Retinal pigment epithelial cell (primary cell): ENCODE measurements around the gene MMP2.

Source experiments
- DNase-seq: peaks from one replicate; pipeline ENCODE4 v3.0.0-alpha.2; 2010; ENCODE audit warnings: low read depth
- H3K4me3 ChIP-seq: 2 replicates; pipeline ENCODE4 v1.5.1; 2011; ENCODE audit warnings: mild to moderate bottlenecking, low read length, control low read depth, moderate library complexity
- CTCF ChIP-seq: conservative IDR thresholded peaks from 2 replicates; pipeline ENCODE4 v1.5.1; 2011; ENCODE audit warnings: low read depth, low read length, control low read depth, inconsistent platforms

MMP2 gene

GRCh38 chr16:55482056-55482455, 3.1 kb downstream of the MMP2 start:
- DNase-seq: no peak
- no peak overlapping the region for H3K4me3 ChIP-seq
- TF ChIP-seq CTCF: no peak

- DNase-seq: no peak
- H3K4me3 ChIP-seq: no peak overlapping the region
- no peak for TF ChIP-seq CTCF
These were observed 8.2 kb downstream of the MMP2 start for GRCh38 chr16:55487048-55487803.

GRCh38 chr16:55488306-55488705, 9.3 kb downstream of the MMP2 start:
- no peak for DNase-seq
- no peak for TF ChIP-seq CTCF
- H3K4me3 ChIP-seq: no peak overlapping the region

- no peak for DNase-seq
- no peak for TF ChIP-seq CTCF
- H3K4me3 ChIP-seq: no peak overlapping the region
These were observed 10.3 kb downstream of the MMP2 start for GRCh38 chr16:55489119-55489955.

GRCh38 chr16:55489956-55490265, 10.9 kb downstream of the MMP2 start:
- H3K4me3 ChIP-seq: no peak overlapping the region
- TF ChIP-seq CTCF: no peak

GRCh38 chr16:55490301-55490700, 11.3 kb downstream of the MMP2 start:
- H3K4me3 ChIP-seq: no peak overlapping the region
- DNase-seq: no peak
- no peak for TF ChIP-seq CTCF

More at GRCh38 chr16:55489956-55490265, 10.9 kb downstream of the MMP2 start:
- DNase-seq: no peak

GRCh38 chr16:55491691-55492090, 12.7 kb downstream of the MMP2 start:
- TF ChIP-seq CTCF: no peak
- H3K4me3 ChIP-seq: no peak overlapping the region
- DNase-seq: no peak
